HG03064 (cell line): ENCODE data around the gene BANF2.

Experiments used
- ATAC-seq: cut with Tn5 transposase; IDR thresholded peaks from one replicate; pipeline ENCODE4 v1.9.1; 2021; ENCODE audit warnings: low read depth; ENCODE audit not compliant: unreplicated experiment

Gene BANF2

DNA sequence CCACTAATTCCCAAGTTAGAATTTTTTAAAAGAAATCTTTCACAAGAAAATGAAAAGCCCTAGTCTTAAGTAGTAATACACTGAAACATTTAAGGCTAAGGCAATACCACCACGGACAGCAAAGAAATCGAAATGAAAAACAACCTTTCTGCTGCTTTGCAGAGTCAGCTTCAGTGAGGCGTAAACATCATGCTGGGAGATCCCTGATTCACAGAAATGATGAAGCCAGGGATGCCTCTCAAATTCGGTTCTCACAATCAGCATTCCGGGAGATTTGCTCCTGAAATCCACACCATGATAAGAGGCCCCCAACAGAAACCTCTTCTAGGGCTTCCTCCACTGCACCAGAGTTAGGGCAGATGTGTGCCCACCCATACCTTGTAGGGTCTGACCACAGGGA, 36.3 kb upstream of the BANF2 start:
- ATAC-seq: no peak

DNA sequence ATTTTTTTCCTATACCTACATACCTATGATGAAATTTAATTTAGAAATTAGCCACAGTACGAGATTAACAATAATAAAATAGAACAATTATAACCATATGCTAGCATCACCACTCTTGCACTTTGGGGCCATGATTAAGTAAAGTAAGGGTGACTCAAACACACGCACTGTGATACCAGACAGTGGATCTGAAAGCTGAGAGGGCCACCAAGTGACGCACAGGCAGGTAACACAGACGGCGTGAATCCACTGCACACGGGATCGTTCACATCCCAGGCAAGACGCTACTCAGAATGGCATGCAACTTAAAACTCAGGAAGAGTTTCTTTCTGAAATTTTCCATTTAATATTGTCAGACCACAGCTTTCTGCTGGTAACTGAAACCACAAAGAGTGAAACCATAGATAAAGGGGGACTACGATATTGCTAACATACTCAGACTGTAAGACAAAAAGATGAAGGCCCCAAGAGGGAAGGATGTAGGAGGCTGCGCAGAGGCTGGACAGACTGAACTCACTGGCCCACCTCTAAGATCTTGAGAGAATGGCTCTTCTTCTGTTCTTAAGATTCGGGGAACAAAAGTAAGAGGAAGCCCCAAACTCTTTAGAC, 35.6 kb upstream of the BANF2 start:
- ATAC-seq: no peak

DNA sequence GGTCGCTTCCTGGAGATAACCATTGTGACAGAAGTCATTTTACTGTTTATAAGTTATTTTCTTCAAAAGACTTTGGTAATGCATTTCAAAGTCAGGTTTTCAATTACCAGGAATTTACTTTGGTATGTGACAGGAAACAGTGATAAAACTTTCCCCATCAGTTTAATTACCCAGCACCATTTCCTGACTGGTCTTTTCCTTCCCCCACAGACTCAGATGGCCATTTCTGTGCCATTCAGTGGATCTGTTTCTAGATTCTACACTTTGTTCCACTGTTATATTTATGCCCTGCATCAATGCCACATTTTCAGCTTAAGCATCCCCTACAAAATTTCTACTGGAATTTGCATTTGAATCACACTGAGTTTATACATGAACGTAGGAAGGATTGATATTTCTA, 34.0 kb upstream of the BANF2 start:
- no peak for ATAC-seq

DNA sequence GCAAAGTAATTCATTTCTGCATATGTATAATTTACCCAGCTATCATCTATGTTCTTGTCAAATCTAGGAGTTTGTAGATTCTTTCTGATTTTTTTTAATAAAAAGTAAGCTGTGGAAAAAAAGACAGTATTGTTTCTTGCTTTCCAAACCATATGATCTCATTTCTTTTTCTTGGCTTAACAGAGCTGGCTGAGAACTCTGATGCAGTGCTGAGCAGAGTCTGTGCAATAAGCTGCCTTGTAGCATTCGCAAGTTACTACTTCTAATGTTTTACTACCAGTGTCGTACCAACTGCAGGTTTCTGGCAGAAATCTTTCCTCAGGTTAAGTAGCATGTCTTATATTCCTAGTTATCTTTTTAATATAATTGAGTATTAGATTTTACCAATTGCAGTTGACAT, 33.3 kb upstream of the BANF2 start:
- ATAC-seq: no peak

DNA sequence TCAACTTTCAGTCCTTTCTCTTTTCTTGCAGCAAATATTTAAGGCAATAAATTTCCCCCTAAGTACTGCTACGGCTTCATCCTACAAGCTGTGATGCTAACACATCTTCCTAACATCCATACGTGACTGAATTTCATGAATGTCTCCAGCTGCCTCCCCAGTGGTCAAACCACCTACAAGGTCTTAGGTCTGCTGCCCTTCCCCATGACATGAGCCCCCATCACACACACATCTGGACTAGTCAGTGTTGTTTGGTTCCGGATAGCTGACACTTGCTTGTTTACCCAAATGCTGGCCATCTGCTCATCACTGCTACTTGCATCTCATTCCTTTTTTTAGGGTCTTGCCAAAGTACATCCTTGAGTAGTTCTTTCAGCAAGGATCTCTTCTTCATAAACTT, 32.3 kb upstream of the BANF2 start:
- no peak for ATAC-seq

DNA sequence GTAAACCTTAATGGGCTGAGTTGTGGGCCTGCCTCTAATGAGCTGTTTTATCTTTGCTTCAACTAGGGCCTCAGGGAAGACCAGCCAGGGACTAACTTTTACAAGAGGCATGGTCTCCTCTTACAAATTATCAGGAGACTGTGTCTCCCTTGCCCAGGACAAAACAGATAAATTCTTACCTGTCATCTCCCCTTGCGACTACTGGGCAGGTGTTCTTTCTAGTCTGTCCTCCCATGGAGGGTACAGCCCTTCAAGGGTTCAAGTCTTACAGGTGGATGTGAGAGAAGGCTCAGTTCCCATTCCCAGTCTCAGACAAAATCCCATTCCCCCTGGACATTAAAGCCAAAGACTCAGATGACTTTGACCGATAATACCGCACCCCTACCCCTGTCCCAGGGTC, 31.3 kb upstream of the BANF2 start:
- no peak for ATAC-seq

DNA sequence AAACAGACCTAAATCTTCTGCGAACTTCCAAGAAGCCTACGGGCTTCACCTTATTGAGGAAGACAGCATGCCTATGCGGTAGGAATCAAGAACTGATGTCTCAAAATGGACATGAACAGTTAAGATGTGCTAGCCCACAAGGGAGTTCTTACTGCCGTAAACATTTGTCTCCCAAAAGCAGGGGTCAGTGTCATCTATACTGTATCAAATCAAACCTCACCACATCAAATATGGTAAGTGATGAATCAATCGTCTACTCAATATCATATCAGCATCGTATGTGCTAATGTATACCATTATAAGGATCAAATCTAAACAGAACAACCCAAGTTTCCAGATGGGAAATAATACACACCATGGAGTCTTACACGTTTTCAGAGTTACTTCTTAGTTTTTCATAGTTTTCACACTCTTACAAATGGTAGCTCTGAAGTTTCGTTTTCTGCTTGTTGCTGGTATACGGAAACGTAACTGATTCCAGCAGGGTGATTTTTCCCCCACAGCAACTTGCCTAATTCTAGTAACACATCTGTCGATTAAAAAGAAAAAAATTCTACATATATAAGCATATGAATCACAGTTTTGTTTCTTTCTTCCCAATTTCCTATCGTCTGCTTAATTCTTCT, 30.3 kb upstream of the BANF2 start:
- no peak for ATAC-seq

DNA sequence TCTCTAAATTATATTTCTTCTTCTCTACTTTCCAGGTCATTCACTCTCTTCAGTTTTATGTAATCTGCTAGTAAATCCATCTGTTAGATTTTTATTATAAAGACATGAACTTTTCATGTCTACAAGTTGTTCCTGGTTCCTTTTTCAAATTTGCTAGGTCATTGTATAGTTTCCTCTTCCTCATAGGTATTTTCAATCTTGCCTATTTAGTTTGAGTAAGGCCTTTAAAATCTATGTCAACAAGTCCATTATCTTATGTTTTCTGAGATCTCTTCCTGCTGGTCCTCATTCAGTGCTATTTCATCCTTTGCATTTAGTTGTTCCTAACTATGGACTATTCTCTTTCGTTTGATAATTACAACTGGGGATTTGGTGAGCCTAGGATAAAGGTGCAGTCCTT, 28.8 kb upstream of the BANF2 start:
- no peak for ATAC-seq

DNA sequence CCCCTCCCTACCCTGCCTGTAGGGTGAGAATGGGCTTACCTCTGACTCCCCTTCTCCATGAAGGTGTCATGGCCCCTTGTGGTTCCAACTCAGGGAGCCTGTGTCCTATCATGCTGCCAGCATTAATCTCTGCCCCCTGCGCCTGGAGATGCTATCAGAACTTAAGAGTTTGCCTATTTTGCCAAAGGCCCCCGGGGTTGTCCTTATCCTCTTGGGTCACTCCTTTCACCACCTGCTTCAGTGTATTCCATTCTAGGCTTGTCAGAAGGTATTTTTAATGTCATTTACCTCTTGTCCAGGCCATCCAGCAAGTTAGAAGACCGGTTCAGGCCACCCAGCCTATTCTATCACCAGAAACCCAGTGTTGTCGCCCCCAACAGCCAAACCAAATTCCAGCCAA, 28.2 kb upstream of the BANF2 start:
- ATAC-seq: no peak

DNA sequence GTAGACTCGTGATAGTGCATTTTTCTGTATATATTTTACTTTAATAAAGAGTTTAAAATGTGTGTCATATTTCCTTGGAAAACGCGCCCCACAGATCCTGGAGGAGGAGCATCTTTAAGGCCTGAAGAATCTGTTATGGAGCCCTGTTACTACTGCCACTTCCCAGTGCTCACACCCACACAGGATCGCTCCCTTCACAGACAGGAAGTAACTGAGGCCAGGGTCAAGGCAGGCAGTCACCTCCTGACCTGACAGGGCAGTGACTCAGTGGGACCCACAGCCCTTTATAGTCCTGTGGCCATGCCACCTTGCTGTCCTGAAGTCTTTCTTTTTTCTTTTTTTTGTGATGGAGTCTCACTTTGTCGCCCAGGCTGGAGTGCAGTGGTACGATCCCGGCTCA, 26.7 kb upstream of the BANF2 start:
- no peak for ATAC-seq

DNA sequence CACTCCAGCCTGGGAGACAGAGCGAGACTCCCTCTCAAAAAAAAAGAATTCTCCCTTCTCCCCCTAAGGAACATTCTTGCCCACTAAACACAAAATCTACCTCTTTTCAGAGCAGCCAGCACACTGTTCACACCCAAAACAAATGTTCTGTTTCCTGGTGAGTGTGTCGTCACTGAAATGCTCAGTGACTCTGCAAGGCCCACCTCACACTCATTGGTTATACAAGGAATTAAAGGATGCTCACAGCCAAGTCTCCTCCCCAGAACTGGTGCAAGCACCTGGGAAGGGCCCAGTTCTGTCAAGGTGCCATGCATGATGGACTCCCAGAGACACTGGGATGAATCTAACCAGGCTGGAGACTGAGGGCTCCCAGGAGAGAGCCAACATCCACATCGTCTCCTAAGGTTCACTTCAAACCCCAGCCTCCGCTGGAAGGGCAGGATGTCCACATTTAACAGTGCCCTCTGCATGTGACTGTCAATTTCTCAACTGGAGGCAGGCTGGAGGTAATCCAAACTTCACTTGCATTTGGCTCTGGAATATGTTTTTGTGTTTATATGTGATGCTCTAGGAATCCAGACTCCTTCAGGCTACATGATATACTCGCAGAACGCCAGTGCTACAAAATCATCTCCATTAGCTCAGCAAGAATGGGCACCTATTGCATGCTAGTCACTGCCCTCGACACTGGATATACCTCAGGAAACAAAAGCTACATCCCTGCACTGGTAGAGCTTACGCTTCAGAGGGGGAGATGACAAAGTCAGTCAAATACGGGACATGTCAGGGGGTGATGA, 24.8 kb upstream of the BANF2 start:
- ATAC-seq: no peak

DNA sequence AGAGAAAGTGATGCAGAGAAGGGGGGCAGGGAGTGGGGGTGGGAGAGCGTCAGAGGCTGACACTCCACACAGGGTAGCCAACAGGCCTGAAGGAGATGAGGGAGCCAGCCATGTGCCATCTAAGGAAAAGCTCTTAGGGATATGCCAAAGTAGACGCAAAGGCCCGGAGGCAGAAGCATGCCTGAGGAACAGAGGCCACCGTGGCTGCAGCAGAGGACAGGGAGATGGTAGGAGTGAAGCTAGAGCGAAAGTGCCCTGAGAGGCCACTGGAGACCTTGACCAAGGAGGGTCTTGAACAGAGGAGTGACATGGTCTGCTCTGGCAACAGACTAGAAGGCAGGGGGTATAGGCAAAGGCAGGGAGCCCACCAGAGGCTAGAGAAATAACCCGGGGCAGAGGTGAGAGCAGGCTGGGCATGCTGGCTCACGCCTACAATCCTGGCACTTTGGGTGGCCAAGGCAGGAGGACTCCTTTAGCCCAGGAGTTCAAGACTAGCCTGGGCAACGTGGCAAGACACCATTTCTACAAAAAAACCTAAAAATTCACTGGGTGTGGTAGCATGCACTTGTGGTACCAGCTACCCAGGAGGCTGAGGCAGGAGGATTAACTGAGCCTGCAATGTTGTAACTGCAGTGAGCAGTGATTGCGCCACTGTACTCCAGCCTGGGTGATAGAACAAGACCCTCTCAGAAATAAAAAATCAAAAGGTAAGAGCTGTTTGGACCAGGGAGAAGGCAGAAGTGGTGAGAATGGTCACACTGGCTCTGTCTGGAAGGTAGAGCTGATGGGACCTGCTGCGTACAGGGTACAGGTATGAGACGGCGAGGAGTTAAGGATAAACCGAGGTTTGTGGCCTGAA, 24.0 kb upstream of the BANF2 start:
- no peak for ATAC-seq

DNA sequence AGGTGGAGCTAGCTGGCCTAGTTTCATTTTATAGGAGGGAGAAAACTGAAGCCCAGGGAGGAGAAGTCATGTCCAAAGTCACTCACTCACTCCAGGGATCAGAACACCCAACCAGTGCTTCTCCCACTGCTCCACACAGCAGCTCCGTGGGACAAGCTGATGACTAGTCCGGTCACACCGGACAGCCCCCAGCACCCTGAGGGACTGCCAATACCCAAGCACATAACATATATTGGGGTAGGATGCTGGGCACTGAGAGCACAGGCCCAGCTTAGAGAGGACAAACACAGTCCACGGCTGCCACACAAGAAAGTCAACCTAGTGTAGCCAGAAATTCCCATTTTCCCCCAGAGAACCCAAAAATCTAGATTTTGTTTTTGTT, 23.4 kb upstream of the BANF2 start:
- ATAC-seq: no peak

DNA sequence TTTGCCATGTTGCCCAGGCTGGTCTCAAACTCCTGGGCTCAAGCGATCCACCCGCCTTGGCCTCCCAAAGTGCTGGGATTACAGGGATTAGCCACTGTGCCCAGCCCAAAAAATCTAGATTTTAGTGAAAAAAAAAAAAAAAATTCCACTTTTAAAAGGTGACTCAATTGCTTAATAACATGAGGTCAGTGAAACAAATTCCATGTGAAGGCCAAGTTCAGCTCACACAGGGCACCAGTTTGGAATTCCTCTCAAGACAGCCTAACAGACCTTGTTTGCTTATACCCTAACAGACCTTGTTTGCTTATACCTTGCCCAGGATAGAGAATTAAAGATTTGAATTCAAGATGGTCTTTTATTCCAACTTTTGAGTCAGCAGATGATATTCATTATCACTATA, 22.8 kb upstream of the BANF2 start:
- no peak for ATAC-seq

DNA sequence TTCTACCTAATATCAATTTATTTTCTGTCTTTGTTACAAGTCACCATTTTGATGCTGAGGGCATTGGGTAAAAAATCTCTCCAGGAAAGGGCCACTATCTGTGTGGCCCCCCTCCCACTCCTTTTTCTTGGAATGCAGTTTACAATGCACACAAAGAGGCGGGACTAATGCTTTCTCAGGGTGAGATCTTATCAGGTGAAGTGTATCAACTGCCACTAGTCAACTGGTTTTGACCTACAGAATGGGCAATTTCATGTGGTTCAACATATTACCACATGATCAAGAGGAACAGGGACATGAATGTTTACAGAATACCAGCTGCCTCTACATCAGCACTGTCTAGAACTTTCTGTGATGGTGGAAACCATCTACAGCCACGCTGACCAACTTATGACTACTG, 21.5 kb upstream of the BANF2 start:
- ATAC-seq: no peak

DNA sequence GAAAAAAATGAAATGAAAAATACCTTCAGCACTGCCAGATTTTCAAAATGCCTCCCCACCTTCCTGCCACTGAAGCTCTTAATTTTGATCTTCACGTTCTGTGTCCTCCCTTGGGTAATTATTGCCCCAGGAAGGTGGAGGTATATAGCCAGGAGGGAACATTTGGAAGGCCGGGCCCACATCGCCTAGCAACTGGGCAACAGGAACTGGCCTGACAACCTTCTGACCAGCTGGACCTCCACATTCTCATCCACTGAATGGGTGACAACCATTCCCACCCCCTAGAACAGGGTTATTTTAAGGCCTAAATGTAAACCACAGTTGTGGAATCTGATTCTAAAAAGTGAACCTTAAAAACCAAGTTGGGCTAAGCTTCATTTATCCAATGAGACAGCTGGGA, 20.9 kb upstream of the BANF2 start:
- no peak for ATAC-seq

DNA sequence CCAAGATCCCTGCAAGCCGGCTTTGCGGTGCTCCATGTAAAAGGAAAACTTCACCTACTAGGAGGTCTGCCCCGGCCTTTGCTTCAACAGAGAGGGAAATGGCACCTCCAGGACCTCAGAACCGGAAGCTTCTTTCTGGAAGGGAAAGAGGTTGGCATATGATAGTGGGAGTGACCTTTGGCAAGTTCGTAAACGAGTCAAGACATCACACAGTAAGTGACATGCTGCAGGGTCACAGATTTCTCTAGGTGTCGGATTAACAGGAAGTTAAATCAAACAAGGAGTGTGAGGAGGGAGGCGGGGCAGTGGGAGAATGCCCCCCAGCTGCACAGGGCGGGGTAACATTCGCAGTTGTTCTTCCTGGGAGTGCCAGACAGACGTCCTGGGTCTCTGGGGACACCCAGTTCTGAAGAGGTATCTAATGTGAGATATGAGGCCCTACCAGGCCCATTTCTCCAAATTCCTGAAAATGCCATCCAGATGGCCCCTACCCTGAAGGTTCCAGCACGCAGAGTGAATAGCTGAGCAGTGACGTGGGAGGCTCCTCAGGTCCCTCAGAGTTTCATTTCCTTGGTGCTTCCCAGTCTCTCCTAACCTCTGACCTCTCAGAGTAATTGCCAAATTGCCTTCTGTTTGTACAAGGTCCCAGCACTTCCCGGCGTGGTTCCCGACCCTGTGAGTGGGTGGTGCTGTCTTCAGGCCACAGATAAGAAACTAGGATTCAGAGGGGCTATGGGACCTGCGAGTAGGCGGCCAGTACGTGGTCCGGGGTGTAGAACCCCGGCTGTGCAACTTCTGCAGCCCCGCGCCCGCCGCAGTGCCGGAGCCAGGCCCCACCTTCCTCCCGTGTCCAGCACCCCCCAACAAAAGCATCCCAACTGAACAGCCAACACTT, 19.6 kb upstream of the BANF2 start:
- ATAC-seq: no peak

DNA sequence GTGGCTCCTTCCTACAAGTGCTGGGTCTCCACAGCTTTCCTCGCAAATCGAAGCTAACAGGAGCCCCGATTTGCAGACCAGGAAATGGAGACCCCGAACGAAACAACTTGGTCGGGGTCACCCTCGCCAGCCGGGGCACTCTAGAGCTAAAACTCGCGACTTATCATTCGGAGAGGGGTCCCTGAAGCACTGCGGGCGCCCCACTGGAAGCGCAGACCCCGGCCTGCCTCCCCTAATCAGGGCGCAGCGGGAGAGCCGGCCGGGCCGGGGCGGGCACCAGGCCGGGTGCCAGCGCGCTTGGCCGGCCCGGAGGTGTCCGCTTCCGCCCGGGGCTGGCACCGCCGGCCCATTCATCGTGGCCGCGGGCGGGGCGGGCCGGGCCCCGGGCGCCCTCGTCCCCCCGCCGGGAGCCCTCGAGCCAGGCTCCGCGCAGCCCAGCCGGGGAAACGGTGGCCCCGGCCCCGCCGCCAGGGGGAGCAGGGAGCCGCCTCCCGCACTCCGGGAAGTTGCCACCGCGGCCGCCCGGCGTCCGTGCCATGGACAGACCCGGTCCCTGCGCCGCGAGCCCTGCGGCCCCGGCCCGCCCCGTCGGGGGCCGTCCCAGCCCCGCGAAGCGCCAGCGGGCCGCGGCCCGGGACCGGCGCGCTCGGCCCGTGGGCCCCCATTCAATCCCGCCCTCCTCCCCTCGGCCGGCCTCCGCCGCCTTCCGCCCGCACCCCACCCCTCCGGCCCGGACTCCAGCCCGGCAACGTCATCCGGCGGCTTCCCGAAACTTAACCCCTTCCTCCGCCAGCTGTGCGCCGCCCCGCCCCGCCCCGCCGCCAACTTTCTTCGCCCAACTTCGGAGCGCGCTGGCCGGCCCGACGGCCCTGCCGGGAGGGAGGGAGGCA, 18.7 kb upstream of the BANF2 start:
- ATAC-seq: peak; percentile 38

DNA sequence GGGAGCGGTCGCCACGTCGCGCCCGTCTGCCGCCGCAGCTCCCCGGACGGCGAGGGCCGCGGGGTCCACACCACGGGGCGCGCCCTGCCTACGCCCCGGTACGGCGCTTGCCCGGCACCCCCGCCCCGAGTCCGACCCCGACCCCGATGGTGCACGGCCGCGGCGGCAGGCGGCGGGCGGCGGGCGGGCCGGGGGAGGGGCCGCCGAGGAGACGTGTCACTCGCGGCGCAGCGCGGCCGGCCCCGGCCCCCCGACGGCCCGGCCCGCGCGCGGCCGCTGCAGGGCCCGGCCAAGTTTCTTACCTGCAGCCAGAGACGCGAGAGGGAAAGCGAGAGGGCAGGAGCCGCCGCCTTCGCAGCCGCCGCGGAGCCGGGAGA, 18.1 kb upstream of the BANF2 start:
- peak; percentile 5 for ATAC-seq
